IMR-90 (cell line): Measurements from ENCODE around the gene OR2A2.
"Not testable (repeated sequence)": the region's sequence is repeated elsewhere in the genome, so short reads cannot be mapped to it uniquely, and the experiment has no call there.

Experiments
- CEBPB ChIP-seq: IDR thresholded peaks from 2 replicates; pipeline ENCODE4 v1.6.1; 2012; ENCODE audit warnings: low read depth, low read length, improper control_type of control experiment
- POLR2A ChIP-seq: IDR thresholded peaks from 2 replicates; pipeline ENCODE4 v1.6.1; 2012; ENCODE audit warnings: mild to moderate bottlenecking, low read depth, low read length
- RAD21 ChIP-seq: IDR thresholded peaks from 2 replicates; pipeline ENCODE4 v1.6.1; 2012; ENCODE audit warnings: low read length, improper control_type of control experiment
- RFX5 ChIP-seq: IDR thresholded peaks from 2 replicates; pipeline ENCODE4 v1.8.0; 2012; ENCODE audit warnings: low read depth, mild to moderate bottlenecking, low read length, moderate library complexity

GRCh38 chr7:144129601-144130000, 20.2 kb downstream of the OR2A2 start:
- not testable (repeated sequence) for TF ChIP-seq RAD21, POLR2A, RFX5, CEBPB
